ENCODE data around the gene WHRN.

The WHRN gene

GRCh38 chr9:114489928-114490327 lies 15.3 kb downstream of the WHRN start:
- DNase-seq, result no peak

GRCh38 chr9:114488398-114489129 lies 16.7 kb downstream of the WHRN start:
- DNase-seq, result no peak

- DNase-seq, result peak; percentile 78
These were observed 17.5 kb downstream of the WHRN start for GRCh38 chr9:114487607-114488300.

- no peak for DNase-seq
These were observed 18.9 kb downstream of the WHRN start for GRCh38 chr9:114486205-114486963.

GRCh38 chr9:114484854-114485443 lies 20.3 kb downstream of the WHRN start:
- no peak for DNase-seq

GRCh38 chr9:114484215-114484853 lies 20.9 kb downstream of the WHRN start:
- no peak for DNase-seq

- DNase-seq, result no peak
These were observed 21.8 kb downstream of the WHRN start for GRCh38 chr9:114483499-114483898.

- no peak for DNase-seq
These were observed 22.7 kb downstream of the WHRN start for GRCh38 chr9:114482593-114482992.

GRCh38 chr9:114481789-114482188 lies 23.5 kb downstream of the WHRN start:
- DNase-seq, result no peak

GRCh38 chr9:114480746-114481435 lies 24.4 kb downstream of the WHRN start:
- DNase-seq, result no peak

- DNase-seq, result no peak
These were observed 26.4 kb downstream of the WHRN start for GRCh38 chr9:114478871-114479270.

- no peak for DNase-seq
These were observed 26.8 kb downstream of the WHRN start for GRCh38 chr9:114478459-114478858.

GRCh38 chr9:114477642-114478041 lies 27.6 kb downstream of the WHRN start:
- DNase-seq, result no peak

- no peak for DNase-seq
These were observed 28.3 kb downstream of the WHRN start for GRCh38 chr9:114476891-114477469.

- no peak for DNase-seq
These were observed 29.7 kb downstream of the WHRN start for GRCh38 chr9:114475412-114476135.

GRCh38 chr9:114474425-114474824 lies 30.8 kb downstream of the WHRN start:
- DNase-seq, result no peak

GRCh38 chr9:114473447-114473801 lies 31.8 kb downstream of the WHRN start:
- no peak for DNase-seq

- no peak for DNase-seq
These were observed 32.4 kb downstream of the WHRN start for GRCh38 chr9:114472765-114473446.

GRCh38 chr9:114471157-114471556 lies 34.1 kb downstream of the WHRN start:
- DNase-seq, result no peak

- no peak for DNase-seq
These were observed 34.7 kb downstream of the WHRN start for GRCh38 chr9:114470581-114470980.

- no peak for DNase-seq
These were observed 35.2 kb downstream of the WHRN start for GRCh38 chr9:114470121-114470520.
